Adipose tissue (tissue), 3 donors: ENCODE measurements around the gene PDSS2. TPM values are rescaled to one million over a fixed set of nuclear protein-coding genes. Genes with fewer than 3 reads are reported as not detected.

Experiments used
- H3K27ac ChIP-seq: one replicate; pipeline ENCODE4 v1.5.1; 2013; ENCODE audit warnings: low read depth, low read length
- WGBS, 3 donors: extraction: QIAGEN DNeasy Blood & Tissue Kit; methylation state at CpG; one replicate each; pipeline ENCODE4 v1.1.7; 2013; 5-methylcytosine and 5-hydroxymethylcytosine counted together
- polyA plus RNA-seq, 3 donors: library from polyadenylated mRNA; stranded (reverse); fragments of 200-250 nt; gene quantifications; one replicate each; pipeline ENCODE4 v1.2.3, GENCODE V29; 2013
- donor health status: healthy with polysubstance abuse.
- donor health status: Bipolar disorder and iron deficiency.
- donor health status: healthy.

The PDSS2 gene
- polyA plus RNA-seq, 3 donors: 6.7 to 10.4 (median 8.9) TPM

GRCh38 chr6:107103082-107103481 is 356.3 kb downstream of the PDSS2 start:
- no peak overlapping the region for H3K27ac ChIP-seq
- WGBS, 3 donors: 87 to 96% (median 93%) methylated on average over 6 of the region's 6 CpGs

Other genes with a start within 250 kb of the PDSS2 start
- 10 to 100 TPM in 1 of 3 donors, 1 to 10 TPM in 1, under 1 TPM in 1; 0.93 to 10.8 (median 1.8) TPM for gene SOBP, start 30.6 kb upstream of the PDSS2 start, polyA plus RNA-seq